Measurements from ENCODE around the gene LPCAT1. TPM values are rescaled to one million over a fixed set of nuclear protein-coding genes. Genes with fewer than 3 reads are reported as not detected.

The LPCAT1 gene
- total RNA-seq, 1 donor from 2014 or later, result 86.2 TPM

DNA sequence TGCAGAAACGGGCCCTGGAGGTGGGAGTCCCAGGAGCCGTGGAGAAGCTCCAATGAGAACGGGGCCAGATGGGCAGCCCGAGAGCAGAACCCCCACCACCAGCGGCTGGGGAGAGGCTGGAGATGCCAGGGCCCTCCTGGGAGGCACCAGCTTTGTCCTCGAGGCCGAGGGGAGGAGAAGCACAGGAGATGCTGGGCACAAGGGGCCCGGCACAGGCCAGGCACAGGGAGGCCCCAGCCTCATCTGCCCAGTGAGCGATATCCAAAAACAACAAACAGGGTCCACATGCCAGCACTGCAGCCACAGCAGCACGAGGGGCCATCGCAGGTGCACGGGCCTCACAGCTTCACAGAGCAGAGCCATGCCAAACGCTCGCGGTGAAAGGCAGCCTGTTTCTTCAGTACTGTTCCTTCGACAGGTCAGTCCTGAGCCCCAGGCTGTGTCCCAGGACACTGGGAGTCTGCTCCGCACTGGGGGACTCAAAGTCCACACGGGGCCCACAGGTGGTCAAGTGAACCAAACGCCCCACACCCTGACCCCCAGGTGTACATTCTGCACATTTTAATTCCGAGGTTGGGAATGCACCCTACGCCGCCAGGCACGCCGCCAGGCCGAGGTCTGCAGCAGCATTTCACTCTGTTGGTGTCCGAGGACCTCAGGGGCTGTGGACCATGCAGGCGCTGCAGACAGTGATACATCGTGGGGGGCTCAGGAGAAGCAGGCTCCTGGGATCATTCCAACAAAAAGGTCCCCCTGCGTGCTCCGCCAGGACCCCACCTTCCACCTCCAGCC lies 9.5 kb downstream of the LPCAT1 start:
- intact Hi-C loops (cut with DNase I), result no loop called here
- H3K4me3 ChIP-seq, result no peak overlapping the region
- no peaks in the 10 kb centered on the region for H3K27me3 ChIP-seq
- no peak overlapping the region for H3K27ac ChIP-seq
- H3K4me1 ChIP-seq, result peaks cover 0 to 4% of the 10 kb centered on the region in 2 donors
- peaks cover 11 to 40% of the 10 kb centered on the region in 2 donors for H3K36me3 ChIP-seq
- no peaks in the 10 kb centered on the region for H3K9me3 ChIP-seq
- DNase-seq (ENCODE audit: low spot score in 2 of 2), result peak; percentile 7 to 60
- no peak for TF ChIP-seq CTCF (IDR thresholded peaks at IDR 0.05)

- Histone ChIP-seq H3K27ac (no peak overlapping the region), H3K9me3 (no peaks in the 10 kb centered on the region), H3K4me1 (peaks cover 0 to 4% of the 10 kb centered on the region in 2 donors), H3K27me3 (no peaks in the 10 kb centered on the region), H3K36me3 (peaks cover 6 to 42% of the 10 kb centered on the region in 2 donors), H3K4me3 (no peak overlapping the region)
- intact Hi-C loops (cut with DNase I), result no loop called here
- DNase-seq (ENCODE audit: low spot score in 2 of 2), result peak in 1 of 2 donors; percentile 40
- TF ChIP-seq CTCF (IDR thresholded peaks at IDR 0.05), result no peak
These were observed 10.3 kb downstream of the LPCAT1 start for GRCh38 chr5:1513326-1514026.

DNA sequence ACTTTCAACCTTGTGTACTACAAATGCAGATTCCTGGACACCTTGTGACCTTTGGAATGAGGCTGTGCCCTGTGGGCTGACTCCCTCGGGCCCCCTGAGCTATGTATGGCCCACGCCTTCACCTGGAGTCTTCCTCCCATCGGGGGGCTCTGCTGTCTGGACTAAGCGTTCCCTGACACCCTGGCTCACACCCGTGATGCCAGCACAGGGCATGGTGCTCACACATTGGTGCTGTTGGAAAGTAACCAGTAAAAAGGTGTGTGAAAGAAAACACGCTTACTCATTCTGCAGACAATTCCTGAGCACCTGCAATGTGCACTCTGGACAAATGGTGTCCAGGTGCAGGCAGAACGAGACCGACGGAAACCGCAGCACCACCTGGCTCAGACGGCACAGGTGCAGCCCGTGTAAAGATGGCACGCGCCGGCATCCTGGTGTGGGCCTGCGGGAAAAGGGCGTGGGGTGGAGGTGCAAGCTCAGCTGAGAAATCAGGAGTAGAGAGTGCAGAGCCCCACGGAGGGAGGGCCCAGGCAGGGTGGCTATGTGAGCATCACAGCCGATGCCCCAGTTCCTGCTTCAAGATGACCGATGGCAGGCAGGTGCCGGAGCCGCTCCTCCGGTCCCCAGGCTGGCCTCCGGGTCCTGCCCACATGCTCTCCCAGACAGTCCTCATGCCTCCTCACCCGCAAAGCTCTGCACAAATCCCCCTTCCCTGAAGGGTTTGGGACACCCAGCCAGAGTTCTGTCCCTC lies 11.0 kb downstream of the LPCAT1 start:
- TF ChIP-seq CTCF (IDR thresholded peaks at IDR 0.05), result no peak
- Histone ChIP-seq H3K36me3 (peaks cover 6 to 41% of the 10 kb centered on the region in 2 donors), H3K9me3 (no peaks in the 10 kb centered on the region), H3K4me1 (peaks cover 0 to 4% of the 10 kb centered on the region in 2 donors), H3K4me3 (no peak overlapping the region), H3K27ac (no peak overlapping the region), H3K27me3 (no peaks in the 10 kb centered on the region)
- DNase-seq (ENCODE audit: low spot score in 2 of 2), result peak; percentile 7 to 59
- intact Hi-C loops (cut with DNase I), result no loop called here

- no peaks in the 10 kb centered on the region for H3K27me3 ChIP-seq
- H3K9me3 ChIP-seq, result no peaks in the 10 kb centered on the region
- no peak overlapping the region for H3K4me3 ChIP-seq
- peaks cover 6 to 41% of the 10 kb centered on the region in 2 donors for H3K36me3 ChIP-seq
- intact Hi-C loops (cut with DNase I), result no loop called here
- no peak for TF ChIP-seq CTCF (IDR thresholded peaks at IDR 0.05)
- DNase-seq (ENCODE audit: low spot score in 2 of 2), result peak in 1 of 2 donors; percentile 49
- no peak overlapping the region for H3K27ac ChIP-seq
- no peaks in the 10 kb centered on the region for H3K4me1 ChIP-seq
These were observed 11.9 kb downstream of the LPCAT1 start for GRCh38 chr5:1511651-1512540.

GRCh38 chr5:1511048-1511447 lies 12.7 kb downstream of the LPCAT1 start:
- TF ChIP-seq CTCF (IDR thresholded peaks at IDR 0.05), result no peak
- no peaks in the 10 kb centered on the region for H3K27me3 ChIP-seq
- H3K9me3 ChIP-seq, result no peaks in the 10 kb centered on the region
- peak in 1 of 2 donors; percentile 52 for DNase-seq (ENCODE audit: low spot score in 2 of 2)
- intact Hi-C loops (cut with DNase I), result no loop called here
- H3K27ac ChIP-seq, result no peak overlapping the region
- H3K4me1 ChIP-seq, result no peaks in the 10 kb centered on the region
- H3K36me3 ChIP-seq, result peaks cover 6 to 38% of the 10 kb centered on the region in 2 donors
- H3K4me3 ChIP-seq, result no peak overlapping the region
